NCI-H69 (cell line): Measurements from ENCODE around the gene XRRA1.
"Not testable (repeated sequence)": the region's sequence is repeated elsewhere in the genome, so short reads cannot be mapped to it uniquely, and the experiment has no call there.

Experiments used
- DNase-seq: peaks from one replicate; lab custom pipeline; 2025; lab: John Stamatoyannopoulos, UW

Gene XRRA1

DNA sequence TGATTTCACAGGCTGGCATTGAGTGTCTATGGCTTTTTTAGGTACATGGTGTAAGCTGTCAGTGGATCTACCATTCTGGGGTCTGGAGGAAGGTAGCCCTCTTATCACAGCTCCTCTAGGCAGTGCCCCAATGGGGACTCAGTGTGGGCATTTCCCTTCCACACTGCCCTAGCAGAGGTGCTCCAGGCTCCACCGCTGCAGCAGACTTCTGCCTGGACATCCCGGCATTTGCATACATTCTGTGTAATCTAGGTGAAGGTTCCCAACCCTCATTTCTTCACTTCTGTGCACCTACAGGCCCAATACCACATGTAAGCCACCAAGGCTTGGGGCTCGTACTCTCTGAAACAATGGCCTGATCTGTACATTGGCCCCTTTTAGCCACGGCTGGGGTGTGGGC lies 122.0 kb downstream of the XRRA1 start:
- DNase-seq: peak; percentile 12

DNA sequence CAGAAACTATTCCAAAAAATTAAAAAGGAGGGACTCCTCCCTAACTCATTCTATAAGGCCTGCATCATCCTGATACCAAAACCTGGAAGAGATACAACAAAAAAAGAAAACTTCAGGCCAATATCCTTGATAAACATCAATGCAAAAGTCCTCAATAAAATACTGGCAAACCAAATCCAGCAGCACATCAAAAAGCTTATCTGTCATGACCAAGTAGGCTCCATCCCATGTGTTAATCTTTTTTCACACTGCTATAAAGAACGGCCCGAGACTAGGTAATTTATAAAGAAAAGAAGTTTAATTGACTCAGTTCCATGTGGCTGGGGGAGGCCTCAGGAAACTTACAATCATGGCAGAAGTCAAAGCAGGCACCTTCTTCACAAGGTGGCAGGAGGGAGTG lies 123.3 kb downstream of the XRRA1 start:
- DNase-seq: not testable (repeated sequence)

DNA sequence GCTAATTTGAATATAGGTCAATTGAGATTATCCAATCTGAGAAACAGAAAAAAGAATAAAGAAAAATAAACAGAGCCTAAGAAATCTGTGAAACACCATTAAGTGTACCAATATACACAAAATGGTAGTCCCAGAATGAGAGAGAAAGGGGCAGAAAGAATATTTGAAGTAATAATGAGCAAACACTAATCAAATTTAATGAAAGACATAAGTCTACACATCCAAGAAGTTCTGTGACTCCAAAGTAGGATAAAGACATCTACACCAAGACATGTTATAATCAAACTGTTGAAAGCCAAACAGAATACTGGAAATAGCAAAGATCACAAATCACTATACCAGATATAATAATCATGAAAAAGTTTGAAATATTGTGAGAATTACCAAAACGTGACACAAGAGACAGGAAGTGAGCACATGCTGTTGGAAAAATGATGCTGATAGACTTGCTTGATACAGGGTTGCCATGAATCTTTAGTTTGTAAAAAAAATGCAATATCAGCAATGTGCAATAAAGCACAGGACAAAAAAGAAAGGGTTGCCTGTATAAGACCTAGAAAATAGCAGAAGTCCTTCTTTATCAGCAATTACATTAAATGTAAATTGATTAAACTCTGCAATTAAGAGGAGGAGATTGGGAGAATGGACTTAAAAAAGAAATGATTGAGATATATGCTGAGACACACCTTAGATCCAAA lies 124.5 kb downstream of the XRRA1 start:
- no peak for DNase-seq

- DNase-seq: no peak
These were observed 126.7 kb downstream of the XRRA1 start for GRCh38 chr11:74822170-74822569.

DNA sequence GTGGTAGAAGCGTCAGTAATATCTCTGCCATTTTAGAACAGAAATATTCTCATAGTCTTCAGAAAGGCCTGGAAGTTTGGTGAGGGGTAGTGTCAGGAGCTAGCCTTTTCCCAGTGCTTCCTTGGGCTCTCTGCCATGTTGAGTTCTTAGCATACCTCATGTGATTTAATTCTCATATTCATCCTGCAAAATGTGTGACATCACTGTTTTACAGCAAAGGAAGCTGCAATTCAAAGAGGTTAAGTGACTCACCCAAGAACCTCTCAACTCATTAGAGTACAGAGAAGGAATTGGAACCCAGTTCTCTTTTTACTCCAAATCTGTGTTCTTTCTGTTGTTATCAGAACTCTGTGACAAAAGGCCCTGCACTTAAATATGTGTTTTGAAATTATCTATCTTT lies 128.1 kb downstream of the XRRA1 start:
- no peak for DNase-seq

- no peak for DNase-seq
These were observed 129.5 kb downstream of the XRRA1 start for GRCh38 chr11:74819400-74819799.

- no peak for DNase-seq
These were observed 130.5 kb downstream of the XRRA1 start for GRCh38 chr11:74818283-74818946.

- DNase-seq: no peak
These were observed 132.2 kb downstream of the XRRA1 start for GRCh38 chr11:74816664-74817063.

DNA sequence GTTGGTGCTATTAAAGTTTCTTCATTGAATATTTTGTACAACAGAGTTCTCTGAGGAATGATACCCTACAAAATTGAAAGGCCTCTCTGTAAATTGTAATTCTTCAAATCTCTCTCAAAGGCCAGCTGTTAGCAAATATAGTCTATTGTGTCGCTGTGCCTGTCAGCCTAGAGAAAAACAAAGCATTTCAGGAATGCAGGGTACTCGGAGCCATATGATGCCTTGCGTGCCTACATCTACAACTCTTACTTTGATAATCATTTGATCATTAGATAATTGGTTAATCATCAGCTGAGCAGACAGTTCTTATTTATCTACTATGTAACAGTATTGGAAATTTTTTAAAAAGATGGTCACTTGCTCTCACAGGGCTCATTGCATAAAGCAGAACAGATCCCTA lies 132.9 kb downstream of the XRRA1 start:
- no peak for DNase-seq

DNA sequence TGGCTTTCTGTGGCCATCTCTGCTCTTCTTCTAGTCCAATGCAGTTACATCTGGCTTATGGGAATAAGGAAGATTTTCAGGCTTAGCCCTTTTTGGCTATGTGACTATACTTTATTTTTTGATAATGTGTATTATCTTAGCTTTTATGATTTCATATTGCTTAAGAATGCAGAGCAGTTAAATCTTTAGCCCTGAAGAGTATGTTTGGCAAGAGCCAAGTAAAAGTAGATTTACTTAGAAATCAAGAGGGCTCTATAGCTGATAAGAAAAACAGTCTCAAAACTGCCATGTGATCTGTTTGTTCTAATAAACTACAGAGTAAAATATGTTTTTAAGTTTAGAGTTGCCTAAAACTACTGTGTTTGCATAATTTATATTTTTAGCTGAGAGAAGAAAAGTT lies 139.1 kb downstream of the XRRA1 start:
- DNase-seq: no peak

GRCh38 chr11:74806267-74806666 lies 142.6 kb downstream of the XRRA1 start:
- DNase-seq: no peak

GRCh38 chr11:74791333-74792100 lies 157.4 kb downstream of the XRRA1 start:
- DNase-seq: no peak
